ENCODE measurements around the gene SOS2. TPM values are rescaled to one million over a fixed set of nuclear protein-coding genes. Genes with fewer than 3 reads are reported as not detected.

Gene SOS2
- total and polyA plus RNA-seq, 2 of the 8 experiments (the other 6 are each of a cell fraction or from before 2014, with no cell fraction given): 2.8 to 12.7 TPM

DNA sequence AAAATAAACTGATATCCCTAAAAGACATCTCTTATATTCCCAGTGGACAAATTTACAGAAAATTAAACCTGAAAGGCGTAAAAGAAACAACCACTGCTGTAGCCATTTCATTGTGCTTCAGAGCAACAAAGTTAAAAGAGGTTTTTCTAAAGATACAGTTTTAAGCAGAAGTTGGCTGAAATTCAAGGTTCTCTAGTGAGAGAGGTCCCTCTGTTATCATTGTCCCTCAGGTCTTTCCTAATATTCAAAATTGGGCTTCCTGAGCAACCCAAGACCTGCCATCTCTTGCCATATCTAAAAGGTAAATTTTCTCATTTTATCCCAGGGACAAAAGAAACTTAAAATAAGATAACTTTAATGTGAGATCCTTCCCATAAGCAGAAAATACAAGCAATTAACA, 10.7 kb upstream of the SOS2 start (continued):
- TF ChIP-seq, protein P1, sequence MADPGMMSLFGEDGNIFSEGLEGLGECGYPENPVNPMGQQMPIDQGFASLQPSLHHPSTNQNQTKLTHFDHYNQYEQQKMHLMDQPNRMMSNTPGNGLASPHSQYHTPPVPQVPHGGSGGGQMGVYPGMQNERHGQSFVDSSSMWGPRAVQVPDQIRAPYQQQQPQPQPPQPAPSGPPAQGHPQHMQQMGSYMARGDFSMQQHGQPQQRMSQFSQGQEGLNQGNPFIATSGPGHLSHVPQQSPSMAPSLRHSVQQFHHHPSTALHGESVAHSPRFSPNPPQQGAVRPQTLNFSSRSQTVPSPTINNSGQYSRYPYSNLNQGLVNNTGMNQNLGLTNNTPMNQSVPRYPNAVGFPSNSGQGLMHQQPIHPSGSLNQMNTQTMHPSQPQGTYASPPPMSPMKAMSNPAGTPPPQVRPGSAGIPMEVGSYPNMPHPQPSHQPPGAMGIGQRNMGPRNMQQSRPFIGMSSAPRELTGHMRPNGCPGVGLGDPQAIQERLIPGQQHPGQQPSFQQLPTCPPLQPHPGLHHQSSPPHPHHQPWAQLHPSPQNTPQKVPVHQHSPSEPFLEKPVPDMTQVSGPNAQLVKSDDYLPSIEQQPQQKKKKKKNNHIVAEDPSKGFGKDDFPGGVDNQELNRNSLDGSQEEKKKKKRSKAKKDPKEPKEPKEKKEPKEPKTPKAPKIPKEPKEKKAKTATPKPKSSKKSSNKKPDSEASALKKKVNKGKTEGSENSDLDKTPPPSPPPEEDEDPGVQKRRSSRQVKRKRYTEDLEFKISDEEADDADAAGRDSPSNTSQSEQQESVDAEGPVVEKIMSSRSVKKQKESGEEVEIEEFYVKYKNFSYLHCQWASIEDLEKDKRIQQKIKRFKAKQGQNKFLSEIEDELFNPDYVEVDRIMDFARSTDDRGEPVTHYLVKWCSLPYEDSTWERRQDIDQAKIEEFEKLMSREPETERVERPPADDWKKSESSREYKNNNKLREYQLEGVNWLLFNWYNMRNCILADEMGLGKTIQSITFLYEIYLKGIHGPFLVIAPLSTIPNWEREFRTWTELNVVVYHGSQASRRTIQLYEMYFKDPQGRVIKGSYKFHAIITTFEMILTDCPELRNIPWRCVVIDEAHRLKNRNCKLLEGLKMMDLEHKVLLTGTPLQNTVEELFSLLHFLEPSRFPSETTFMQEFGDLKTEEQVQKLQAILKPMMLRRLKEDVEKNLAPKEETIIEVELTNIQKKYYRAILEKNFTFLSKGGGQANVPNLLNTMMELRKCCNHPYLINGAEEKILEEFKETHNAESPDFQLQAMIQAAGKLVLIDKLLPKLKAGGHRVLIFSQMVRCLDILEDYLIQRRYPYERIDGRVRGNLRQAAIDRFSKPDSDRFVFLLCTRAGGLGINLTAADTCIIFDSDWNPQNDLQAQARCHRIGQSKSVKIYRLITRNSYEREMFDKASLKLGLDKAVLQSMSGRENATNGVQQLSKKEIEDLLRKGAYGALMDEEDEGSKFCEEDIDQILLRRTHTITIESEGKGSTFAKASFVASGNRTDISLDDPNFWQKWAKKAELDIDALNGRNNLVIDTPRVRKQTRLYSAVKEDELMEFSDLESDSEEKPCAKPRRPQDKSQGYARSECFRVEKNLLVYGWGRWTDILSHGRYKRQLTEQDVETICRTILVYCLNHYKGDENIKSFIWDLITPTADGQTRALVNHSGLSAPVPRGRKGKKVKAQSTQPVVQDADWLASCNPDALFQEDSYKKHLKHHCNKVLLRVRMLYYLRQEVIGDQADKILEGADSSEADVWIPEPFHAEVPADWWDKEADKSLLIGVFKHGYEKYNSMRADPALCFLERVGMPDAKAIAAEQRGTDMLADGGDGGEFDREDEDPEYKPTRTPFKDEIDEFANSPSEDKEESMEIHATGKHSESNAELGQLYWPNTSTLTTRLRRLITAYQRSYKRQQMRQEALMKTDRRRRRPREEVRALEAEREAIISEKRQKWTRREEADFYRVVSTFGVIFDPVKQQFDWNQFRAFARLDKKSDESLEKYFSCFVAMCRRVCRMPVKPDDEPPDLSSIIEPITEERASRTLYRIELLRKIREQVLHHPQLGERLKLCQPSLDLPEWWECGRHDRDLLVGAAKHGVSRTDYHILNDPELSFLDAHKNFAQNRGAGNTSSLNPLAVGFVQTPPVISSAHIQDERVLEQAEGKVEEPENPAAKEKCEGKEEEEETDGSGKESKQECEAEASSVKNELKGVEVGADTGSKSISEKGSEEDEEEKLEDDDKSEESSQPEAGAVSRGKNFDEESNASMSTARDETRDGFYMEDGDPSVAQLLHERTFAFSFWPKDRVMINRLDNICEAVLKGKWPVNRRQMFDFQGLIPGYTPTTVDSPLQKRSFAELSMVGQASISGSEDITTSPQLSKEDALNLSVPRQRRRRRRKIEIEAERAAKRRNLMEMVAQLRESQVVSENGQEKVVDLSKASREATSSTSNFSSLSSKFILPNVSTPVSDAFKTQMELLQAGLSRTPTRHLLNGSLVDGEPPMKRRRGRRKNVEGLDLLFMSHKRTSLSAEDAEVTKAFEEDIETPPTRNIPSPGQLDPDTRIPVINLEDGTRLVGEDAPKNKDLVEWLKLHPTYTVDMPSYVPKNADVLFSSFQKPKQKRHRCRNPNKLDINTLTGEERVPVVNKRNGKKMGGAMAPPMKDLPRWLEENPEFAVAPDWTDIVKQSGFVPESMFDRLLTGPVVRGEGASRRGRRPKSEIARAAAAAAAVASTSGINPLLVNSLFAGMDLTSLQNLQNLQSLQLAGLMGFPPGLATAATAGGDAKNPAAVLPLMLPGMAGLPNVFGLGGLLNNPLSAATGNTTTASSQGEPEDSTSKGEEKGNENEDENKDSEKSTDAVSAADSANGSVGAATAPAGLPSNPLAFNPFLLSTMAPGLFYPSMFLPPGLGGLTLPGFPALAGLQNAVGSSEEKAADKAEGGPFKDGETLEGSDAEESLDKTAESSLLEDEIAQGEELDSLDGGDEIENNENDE (IDR thresholded peaks at IDR 0.05; ENCODE audit: insufficient replicate concordance, low read length): no peak
- TF ChIP-seq RXRA (IDR thresholded peaks at IDR 0.05; ENCODE audit: insufficient read depth, low read depth, low read length) (no peak), HDAC6 (IDR thresholded peaks at IDR 0.05; ENCODE audit: low read depth, low read length) (no peak), SRF (IDR thresholded peaks at IDR 0.05; ENCODE audit: low read depth, low read length) (no peak), POLR2AphosphoS5 (IDR thresholded peaks at IDR 0.05; ENCODE audit: low read depth, low read length) (no peak), RBBP5 (IDR thresholded peaks at IDR 0.05; ENCODE audit: borderline replicate concordance, low read depth, low read length) (no peak), YY1 (IDR thresholded peaks at IDR 0.05; ENCODE audit: low read depth, low read length) (no peak)

All from H1 (cell line).